Activated CD8-positive, alpha-beta memory T cell treated with anti-CD3 and anti-CD28 coated beads, Interleukin-2, amount 50 U/mL, for 48 hours (primary cell): ENCODE data around the gene TAPBP.
A peak's percentile ranks its signal among the peaks of the same experiment; 100 is the strongest.
"Not testable (repeated sequence)": the region's sequence is repeated elsewhere in the genome, so short reads cannot be mapped to it uniquely, and the experiment has no call there.

ENCODE experiments used
- DNase-seq: peaks from one replicate; pipeline ENCODE4 v3.0.0-alpha.2; 2020

The TAPBP gene

GRCh38 chr6:33273924-33274902, 39.7 kb downstream of the TAPBP start:
- no peak for DNase-seq

GRCh38 chr6:33273129-33273923, 40.6 kb downstream of the TAPBP start:
- DNase-seq, result no peak

GRCh38 chr6:33272275-33273128, 41.4 kb downstream of the TAPBP start:
- no peak for DNase-seq

GRCh38 chr6:33271468-33272274, 42.2 kb downstream of the TAPBP start, which contains the start of the genes RPS18 and VPS52:
Gene RPS18 (plus strand): TSS chr6:33272075. CDS start chr6:33272120, 45 bp downstream.
Gene VPS52 (minus strand): TSS chr6:33271876. CDS start chr6:33271675, 201 bp downstream.
- peak; percentile 93 for DNase-seq

- no peak for DNase-seq
Measured at GRCh38 chr6:33271117-33271467, 42.8 kb downstream of the TAPBP start.

- no peak for DNase-seq
Measured at GRCh38 chr6:33264015-33264414, 49.9 kb downstream of the TAPBP start.

- not testable (repeated sequence) for DNase-seq
Measured at GRCh38 chr6:33262490-33262889, 51.4 kb downstream of the TAPBP start.

- no peak for DNase-seq
Measured at GRCh38 chr6:33259032-33259431, 54.8 kb downstream of the TAPBP start.

- no peak for DNase-seq
Measured at GRCh38 chr6:33254591-33254990, 59.3 kb downstream of the TAPBP start.

GRCh38 chr6:33252759-33253158, 61.1 kb downstream of the TAPBP start:
- no peak for DNase-seq

- DNase-seq, result no peak
Measured at GRCh38 chr6:33251395-33252012, 62.4 kb downstream of the TAPBP start.

- DNase-seq, result no peak
Measured at GRCh38 chr6:33250731-33251130, 63.1 kb downstream of the TAPBP start.

GRCh38 chr6:33249732-33250630, 63.9 kb downstream of the TAPBP start:
- DNase-seq, result no peak
